K562 (cell line): ENCODE results near the gene HOXB4. TPM values are rescaled to one million over a fixed set of nuclear protein-coding genes. Genes with fewer than 3 reads are reported as not detected.

ENCODE experiments used
- BRCA1 ChIP-seq, 2 experiments: fragments of 450-650 bp in 1 of 2; sonication (generic) in 1 of 2; formaldehyde crosslinking in 1 of 2; IDR thresholded peaks; 2 replicates each; pipeline versions ENCODE4 v1.5.0 to v1.6.1; 2017 to 2020; ENCODE audit warnings: mild to moderate bottlenecking in 1 of 2, missing genetic modification reagents in 1 of 2
- BRD9 ChIP-seq: fragments of 450-650 bp; IDR thresholded peaks from 2 replicates; pipeline ENCODE4 v1.6.1; 2018; ENCODE audit warnings: low read depth; ENCODE audit not compliant: partially characterized antibody
- CHD1 ChIP-seq: fragments of 200-600 bp; sonication (generic); IDR thresholded peaks from one replicate; pipeline ENCODE4 v1.6.1; 2012; ENCODE audit warnings: mild to moderate bottlenecking, moderate library complexity, low read length, inconsistent platforms
- MAX ChIP-seq: sonication (generic); formaldehyde crosslinking; IDR thresholded peaks from 2 replicates; pipeline ENCODE4 v1.9.0; 2022; ENCODE audit warnings: mild to moderate bottlenecking, missing genetic modification reagents
- MNT ChIP-seq, 2 experiments: fragments of 450-650 bp; conservative IDR thresholded peaks; 2 replicates each; pipeline ENCODE4 v1.6.1; 2017; ENCODE audit warnings: mild to moderate bottlenecking in 2 of 2, moderate library complexity in 2 of 2
- POLR2B ChIP-seq: fragments of 450-650 bp; IDR thresholded peaks from 2 replicates; pipeline ENCODE4 v1.6.1; 2018; ENCODE audit warnings: low read depth; ENCODE audit not compliant: partially characterized antibody
- POLR2G ChIP-seq: fragments of 200-400 bp; formaldehyde crosslinking; IDR thresholded peaks from 2 replicates; pipeline ENCODE4 v1.6.1; 2017; ENCODE audit warnings: low read depth, mild to moderate bottlenecking, antibody characterized with exemption, low read length, moderate library complexity
- POLR3A ChIP-seq: IDR thresholded peaks from 2 replicates; pipeline ENCODE4 v1.6.1; 2011; ENCODE audit warnings: borderline replicate concordance, mild to moderate bottlenecking, moderate library complexity; ENCODE audit not compliant: insufficient read length, insufficient read depth; ENCODE audit errors: extremely low read depth
- RB1 ChIP-seq: fragments of 450-650 bp; IDR thresholded peaks from 2 replicates; pipeline ENCODE4 v1.6.1; 2017; ENCODE audit warnings: low read depth, mild to moderate bottlenecking
- RBBP5 ChIP-seq: fragments of 200-600 bp; sonication (generic); IDR thresholded peaks from 2 replicates; pipeline ENCODE4 v1.6.1; 2012; ENCODE audit warnings: borderline replicate concordance, mild to moderate bottlenecking, low read length, control low read depth, inconsistent platforms; ENCODE audit not compliant: insufficient read depth, poor library complexity, severe bottlenecking
- SAFB ChIP-seq: fragments of 200-400 bp; formaldehyde crosslinking; IDR thresholded peaks from 2 replicates; pipeline ENCODE4 v1.6.1; 2017; ENCODE audit warnings: low read depth, low read length, borderline replicate concordance
- SIN3A ChIP-seq, 2 experiments: fragments of 150-350 bp in 1 of 2; IDR thresholded peaks; 2 replicates each; pipeline ENCODE4 v1.6.1; 2011 to 2016; ENCODE audit warnings: borderline replicate concordance in 2 of 2, low read depth in 2 of 2, low read length in 2 of 2, mild to moderate bottlenecking in 2 of 2, moderate library complexity in 2 of 2; ENCODE audit not compliant: control insufficient read depth in 1 of 2
- SMAD4 ChIP-seq: fragments of 250-450 bp; sonication (Bioruptor Pico); conservative IDR thresholded peaks from 2 replicates; pipeline ENCODE4 v1.8.0; 2021; ENCODE audit warnings: inconsistent platforms, mild to moderate bottlenecking, moderate library complexity
- SMC3 ChIP-seq: conservative IDR thresholded peaks from 2 replicates; pipeline ENCODE4 v1.6.1; 2011; ENCODE audit warnings: low read depth, low read length, improper control_type of control experiment; ENCODE audit not compliant: insufficient read depth
- SRSF3 ChIP-seq: fragments of 200-400 bp; formaldehyde crosslinking; IDR thresholded peaks from 2 replicates; pipeline ENCODE4 v1.6.1; 2016; ENCODE audit warnings: mild to moderate bottlenecking, low read length, moderate library complexity; ENCODE audit not compliant: insufficient read depth
- SUPT5H ChIP-seq: fragments of 450-650 bp; IDR thresholded peaks from 2 replicates; pipeline ENCODE4 v1.6.1; 2016
- ZNF282 ChIP-seq: sonication (generic); formaldehyde crosslinking; IDR thresholded peaks from 2 replicates; pipeline ENCODE4 v1.8.1; 2023; ENCODE audit warnings: missing genetic modification reagents
- polyA plus RNA-seq, 8 experiments: library from polyadenylated mRNA; depleted of rRNA in 4 of 8; stranded (reverse) in 5 of 8; unstranded in 3 of 8; fragments of >200 nt; fragmentation: Nextera tagmentation in 2 of 8; fragmentation: Illumina TruSeq in 1 of 8; extraction: Ambion mirVana in 2 of 8; extraction: Trizol in 1 of 8; gene quantifications; 2 replicates each; pipeline versions ENCODE4 v1.2.1 to v1.2.3, GENCODE V29; 2011 to 2014; ENCODE audit warnings: inconsistent platforms in 1 of 8, missing spikeins in 1 of 8
- total RNA-seq, 7 experiments: library from RNA; depleted of rRNA in 6 of 7; stranded (reverse); fragments of >200 nt in 6 of 7; fragmentation: Illumina TruSeq in 2 of 7; extraction: Trizol in 2 of 7; gene quantifications; 2 replicates each; pipeline versions ENCODE4 v1.2.1 to v1.2.3, GENCODE V29; 2011 to 2021; ENCODE audit warnings: low replicate concordance in 1 of 7
- TF ChIP-seq, protein P1 (sequence below): fragments of 450-650 bp; formaldehyde crosslinking; IDR thresholded peaks from 2 replicates; pipeline ENCODE4 v1.4.0; 2020; ENCODE audit warnings: mild to moderate bottlenecking
- TF ChIP-seq, protein P2 (sequence below), 2 experiments: fragments of 450-650 bp in 1 of 2; sonication (generic) in 1 of 2; formaldehyde crosslinking in 1 of 2; IDR thresholded peaks in 1 of 2; conservative IDR thresholded peaks in 1 of 2; 2 replicates each; pipeline versions ENCODE4 v1.6.1 to v1.8.1; 2016 to 2023; ENCODE audit warnings: mild to moderate bottlenecking in 2 of 2, moderate library complexity in 2 of 2, inconsistent platforms in 1 of 2, missing genetic modification reagents in 1 of 2
- TF ChIP-seq, protein P3 (sequence below): IDR thresholded peaks from 3 replicates; pipeline ENCODE4 v1.6.1; 2011; ENCODE audit warnings: borderline replicate concordance, mild to moderate bottlenecking; ENCODE audit not compliant: insufficient read length, insufficient read depth

The HOXB4 gene
- total and polyA plus RNA-seq, 9 of the 15 experiments (the other 6 are each of a cell fraction or from before 2014, with no cell fraction given), result 1.6 to 34.9 (median 14.9) TPM

DNA sequence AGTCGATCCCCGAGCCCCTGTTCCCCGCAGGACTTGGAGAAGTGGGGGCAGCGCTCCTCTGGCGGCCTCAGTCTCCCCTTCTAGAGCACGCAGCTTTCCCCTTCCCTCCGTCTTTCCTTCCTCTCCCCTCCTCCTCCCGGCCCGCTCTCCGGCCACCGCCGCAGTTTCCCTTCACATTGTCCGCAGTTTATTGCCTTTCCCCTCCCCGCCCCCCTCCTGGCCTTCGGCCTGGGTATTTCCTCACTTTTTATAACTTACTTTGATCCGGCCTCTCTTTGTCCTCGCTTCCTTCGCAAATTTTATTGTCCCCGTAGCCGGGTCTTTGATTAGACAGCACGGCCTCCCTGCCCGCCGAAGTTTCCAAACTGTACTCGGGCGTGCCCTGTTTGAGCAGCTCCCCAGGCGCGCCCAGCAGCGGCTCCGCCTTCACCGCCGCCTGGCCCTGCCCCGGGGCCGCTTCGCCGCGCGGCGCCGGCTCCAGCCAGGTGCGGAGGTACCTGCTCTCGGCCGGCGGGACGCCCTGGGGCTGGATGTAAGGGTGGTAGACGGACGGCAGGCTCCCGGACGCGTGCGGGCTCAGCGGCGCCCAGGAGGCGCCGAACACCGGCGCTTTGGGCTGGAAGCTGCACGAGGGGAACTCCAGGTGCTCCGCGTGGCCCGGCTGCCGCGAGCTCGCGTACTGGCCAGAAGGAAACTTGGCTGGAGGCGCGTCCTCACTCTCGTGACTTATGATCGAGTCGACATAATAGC lies 47.5 kb upstream of the HOXB4 start (continued):
- peak; percentile 93 for TF ChIP-seq CHD1
- peak; percentile 27 for TF ChIP-seq POLR2B
- peak; percentile 20 for TF ChIP-seq BRD9
- peak; percentile 21 for TF ChIP-seq RBBP5
- TF ChIP-seq ZNF282 (CRISPR knock-in tag), result 0 out of 2 replicates have a peak, but pooled peaks have one; percentile 21
- peak; percentile 11; the same call in 1 of the 2 replicates for TF ChIP-seq SMAD4 (CRISPR knock-in tag)
- TF ChIP-seq SIN3A (IDR thresholded peaks at IDR 0.05; ENCODE audit: borderline replicate concordance in 2 of 2, control insufficient read depth in 1 of 2, low read depth in 2 of 2, low read length in 2 of 2), result peak in 1 of 2 experiments; percentile 14; a peak in 2 of 4 replicates
- TF ChIP-seq POLR2G, result peak; percentile 84
- peak; percentile 50 for TF ChIP-seq SUPT5H
- TF ChIP-seq, protein P1, sequence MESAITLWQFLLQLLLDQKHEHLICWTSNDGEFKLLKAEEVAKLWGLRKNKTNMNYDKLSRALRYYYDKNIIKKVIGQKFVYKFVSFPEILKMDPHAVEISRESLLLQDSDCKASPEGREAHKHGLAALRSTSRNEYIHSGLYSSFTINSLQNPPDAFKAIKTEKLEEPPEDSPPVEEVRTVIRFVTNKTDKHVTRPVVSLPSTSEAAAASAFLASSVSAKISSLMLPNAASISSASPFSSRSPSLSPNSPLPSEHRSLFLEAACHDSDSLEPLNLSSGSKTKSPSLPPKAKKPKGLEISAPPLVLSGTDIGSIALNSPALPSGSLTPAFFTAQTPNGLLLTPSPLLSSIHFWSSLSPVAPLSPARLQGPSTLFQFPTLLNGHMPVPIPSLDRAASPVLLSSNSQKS (CRISPR knock-in tag), result no peak
- TF ChIP-seq BRCA1 (IDR thresholded peaks at IDR 0.05), result no peak
- TF ChIP-seq BRCA1 (CRISPR knock-in tag; IDR thresholded peaks at IDR 0.05), result no peak
- 0 out of 2 replicates have a peak, but pooled peaks have one; percentile 38 for TF ChIP-seq MAX (CRISPR knock-in tag)
- peak; percentile 97 for TF ChIP-seq SRSF3
- TF ChIP-seq SAFB, result no peak
- peak; percentile 32 to 55; a peak in 3 of 4 replicates for TF ChIP-seq MNT (conservative IDR thresholded peaks at IDR 0.05)
- TF ChIP-seq POLR3A, result no peak
- TF ChIP-seq SMC3, result 0 out of 2 replicates have a peak, but pooled peaks have one; percentile 3
- TF ChIP-seq, protein P2, sequence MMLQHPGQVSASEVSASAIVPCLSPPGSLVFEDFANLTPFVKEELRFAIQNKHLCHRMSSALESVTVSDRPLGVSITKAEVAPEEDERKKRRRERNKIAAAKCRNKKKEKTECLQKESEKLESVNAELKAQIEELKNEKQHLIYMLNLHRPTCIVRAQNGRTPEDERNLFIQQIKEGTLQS (IDR thresholded peaks at IDR 0.05), result no peak
- TF ChIP-seq, protein P2 (CRISPR knock-in tag; conservative IDR thresholded peaks at IDR 0.05), result no peak
- TF ChIP-seq, protein P3, sequence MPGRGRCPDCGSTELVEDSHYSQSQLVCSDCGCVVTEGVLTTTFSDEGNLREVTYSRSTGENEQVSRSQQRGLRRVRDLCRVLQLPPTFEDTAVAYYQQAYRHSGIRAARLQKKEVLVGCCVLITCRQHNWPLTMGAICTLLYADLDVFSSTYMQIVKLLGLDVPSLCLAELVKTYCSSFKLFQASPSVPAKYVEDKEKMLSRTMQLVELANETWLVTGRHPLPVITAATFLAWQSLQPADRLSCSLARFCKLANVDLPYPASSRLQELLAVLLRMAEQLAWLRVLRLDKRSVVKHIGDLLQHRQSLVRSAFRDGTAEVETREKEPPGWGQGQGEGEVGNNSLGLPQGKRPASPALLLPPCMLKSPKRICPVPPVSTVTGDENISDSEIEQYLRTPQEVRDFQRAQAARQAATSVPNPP, result no peak
- TF ChIP-seq RB1, result 0 out of 2 replicates have a peak, but pooled peaks have one; percentile 41
